Measurements from ENCODE around the gene ABCB9. TPM values are rescaled to one million over a fixed set of nuclear protein-coding genes. Genes with fewer than 3 reads are reported as not detected.

ABCB9 gene
- total RNA-seq, 1 experiment from 2014 or later: 4.6 TPM

GRCh38 chr12:122880155-122880667 lies 86.1 kb downstream of the ABCB9 start:
- H3T11ph ChIP-seq (ENCODE audit: low read length): no peak overlapping the region
- H3K18ac ChIP-seq (ENCODE audit: insufficient read length, low read depth, low read length): no peak overlapping the region
- H2BK120ac ChIP-seq (ENCODE audit: low read depth, low read length, poor library complexity, severe bottlenecking): no peak overlapping the region
- WGBS (ENCODE audit: extremely low coverage, insufficient read length, low lambda C conversion rate): no CpG with 5 or more reads among the region's 10 CpGs
- no peak for DNase-seq
- no peaks in the 10 kb centered on the region for H3K4me1 ChIP-seq (ENCODE audit: insufficient read depth, low read length)
- H3K4ac ChIP-seq (ENCODE audit: low read depth, low read length): no peak overlapping the region
- no peak overlapping the region for H2AK5ac ChIP-seq (ENCODE audit: insufficient read length, low read length)
- no peak overlapping the region for H4K91ac ChIP-seq (ENCODE audit: insufficient read length, low read depth, low read length)
- peaks cover 33% of the 10 kb centered on the region for H3K27me3 ChIP-seq (ENCODE audit: insufficient read depth, low read length)
- no peak overlapping the region for H3K9ac ChIP-seq (ENCODE audit: extremely low read depth, insufficient read length, low read length)
- Mint-ChIP-seq H3K4me3 (no peak overlapping the region), H3K27ac (no peak overlapping the region), H3K27me3 (ENCODE audit: low read depth) (peaks cover 100% of the 10 kb centered on the region), H3K4me1 (peaks cover 10 to 32% of the 10 kb centered on the region in 2 experiments), H3K36me3 (ENCODE audit: insufficient read depth in 1 of 3, low read depth in 3 of 3) (peaks cover 0 to 5% (median 2%) of the 10 kb centered on the region in 3 experiments; a peak in 1 of 7 replicates), H3K9me3 (no peaks in the 10 kb centered on the region)
- H4K20me1 ChIP-seq (ENCODE audit: control insufficient read depth, insufficient read depth, insufficient read length): no peaks in the 10 kb centered on the region
- no peak overlapping the region for H2BK20ac ChIP-seq (ENCODE audit: low read depth, low read length, poor library complexity, severe bottlenecking)
- H2BK5ac ChIP-seq (ENCODE audit: insufficient read length, low read length): no peak overlapping the region
- no peak overlapping the region for H2AFZ ChIP-seq (ENCODE audit: low read length)
- H4K8ac ChIP-seq (replicated peaks; ENCODE audit: insufficient read length, low read depth, low read length): no peak overlapping the region
- H3K23me2 ChIP-seq (ENCODE audit: insufficient read length, low read depth, low read length, poor library complexity, severe bottlenecking): no peaks in the 10 kb centered on the region
- no peak for TF ChIP-seq CTCF (conservative IDR thresholded peaks at IDR 0.05)
- no peak overlapping the region for H4K5ac ChIP-seq (ENCODE audit: insufficient read length, low read depth, low read length)
- H3K56ac ChIP-seq (ENCODE audit: insufficient read length, low read depth, low read length): no peak overlapping the region
- H3K79me1 ChIP-seq (ENCODE audit: insufficient read depth, low read depth, low read length, poor library complexity, severe bottlenecking): no peaks in the 10 kb centered on the region
- H2BK15ac ChIP-seq (ENCODE audit: low read depth, low read length): no peak overlapping the region
- H2BK12ac ChIP-seq (ENCODE audit: insufficient read length, low read depth, low read length): no peak overlapping the region
- H3K14ac ChIP-seq (ENCODE audit: insufficient read depth, low read length): no peak overlapping the region
- H3K27ac ChIP-seq (ENCODE audit: insufficient read length, low read depth, low read length): no peak overlapping the region
- 0 out of 2 replicates have a peak, but pooled peaks cover 2% of the 10 kb centered on the region for H3K79me2 ChIP-seq (ENCODE audit: insufficient read depth, low read length)
- H3K4me2 ChIP-seq (ENCODE audit: insufficient read depth, insufficient read length, low read length): no peak overlapping the region
- no peak overlapping the region for H3K23ac ChIP-seq (ENCODE audit: insufficient read length, low read depth, low read length)
- no peaks in the 10 kb centered on the region for H3K9me3 ChIP-seq (ENCODE audit: control insufficient read depth, low read depth, low read length)

Small RNA genes within 50 kb of the gene (microRNA-seq; reads per million reads assigned to microRNA genes)
- gene MIR4304 (ENCODE audit: borderline microRNAs expressed): not detected

Other genes starting within 250 kb of the ABCB9 start
- gene HCAR3, start 249.7 kb downstream of the ABCB9 start, total RNA-seq (2021): not detected in 2 replicates
- gene HCAR1, start 235.6 kb downstream of the ABCB9 start, total RNA-seq (2021): 0.07 TPM in 2 replicates
- gene DENR, start 213.6 kb downstream of the ABCB9 start, total RNA-seq (2021): 104 and 109 TPM in 2 replicates
- gene CCDC62, start 191.9 kb downstream of the ABCB9 start, total RNA-seq (2021): 0.22 and 0.79 TPM in 2 replicates
- gene HIP1R, start 131.0 kb downstream of the ABCB9 start, total RNA-seq (2021): 17.4 and 20.0 TPM in 2 replicates
- 12.3 and 12.9 TPM in 2 replicates for gene VPS37B, start 70.3 kb downstream of the ABCB9 start, total RNA-seq (2021)
- gene OGFOD2, start 8.8 kb upstream of the ABCB9 start, total RNA-seq (2021): 14.1 and 14.7 TPM in 2 replicates
- 124 and 132 TPM in 2 replicates for gene ARL6IP4, start 14.2 kb upstream of the ABCB9 start, total RNA-seq (2021)
- gene PITPNM2, start 184.6 kb upstream of the ABCB9 start, total RNA-seq (2021): 1.2 and 1.8 TPM in 2 replicates